ENCODE results near the gene KCNQ1. TPM values are rescaled to one million over a fixed set of nuclear protein-coding genes. Genes with fewer than 3 reads are reported as not detected.

KCNQ1 gene
- total RNA-seq, 1 donor from 2014 or later = 43.0 TPM

DNA sequence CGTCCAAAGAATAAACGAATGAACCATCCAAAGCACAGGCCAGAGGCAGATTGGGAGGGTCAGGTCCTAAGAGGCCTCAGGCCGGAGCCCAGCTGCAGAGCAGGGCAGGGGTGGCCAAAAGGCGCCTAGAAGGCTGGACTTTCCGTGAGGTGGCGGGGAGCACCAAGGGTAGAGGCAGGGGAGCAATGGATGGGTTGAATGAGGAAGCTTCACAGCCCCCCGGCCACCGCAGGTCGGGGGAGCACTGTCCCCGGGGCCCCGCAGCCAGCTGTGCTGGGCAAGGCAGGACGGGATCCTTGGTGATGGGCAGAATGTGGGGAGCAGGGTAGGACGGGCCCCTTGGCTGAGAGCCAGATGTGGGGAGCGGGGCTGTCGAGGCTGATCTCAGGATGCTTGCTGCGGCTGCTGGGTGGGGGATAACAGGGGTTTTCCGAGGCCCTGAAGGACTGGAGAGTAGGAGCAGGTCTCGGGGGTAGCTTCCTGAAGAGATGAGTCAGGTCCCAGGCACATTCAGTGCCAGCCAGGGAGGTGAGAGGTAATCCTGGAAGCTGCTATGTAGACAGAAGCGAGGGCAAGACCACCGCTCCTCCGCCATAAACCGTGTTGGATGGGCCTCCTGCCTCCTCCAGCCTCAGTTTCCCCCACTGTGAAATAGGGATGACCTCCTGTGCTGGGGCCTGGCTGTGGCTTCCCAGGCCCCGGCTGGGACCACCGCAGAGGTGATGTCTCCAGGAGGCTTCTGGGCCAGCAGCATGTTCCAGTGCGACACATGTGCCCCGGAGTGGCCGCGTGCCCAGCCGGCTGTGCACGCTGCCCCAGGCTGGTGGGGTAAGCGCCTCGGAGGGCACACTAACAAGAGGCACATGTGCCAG lies 289.6 kb downstream of the KCNQ1 start:
- intact Hi-C loops (cut with DNase I) = no loop called here
- no peak for DNase-seq (ENCODE audit: low spot score)

GRCh38 chr11:2735053-2735589 lies 290.3 kb downstream of the KCNQ1 start:
- no peak for DNase-seq (ENCODE audit: low spot score)
- intact Hi-C loops (cut with DNase I) = no loop called here

GRCh38 chr11:2736577-2737225 lies 291.9 kb downstream of the KCNQ1 start:
- intact Hi-C loops (cut with DNase I) = no loop called here
- DNase-seq (ENCODE audit: low spot score) = no peak

GRCh38 chr11:2737226-2737590 lies 292.4 kb downstream of the KCNQ1 start:
- intact Hi-C loops (cut with DNase I) = no loop called here
- DNase-seq (ENCODE audit: low spot score) = no peak

DNA sequence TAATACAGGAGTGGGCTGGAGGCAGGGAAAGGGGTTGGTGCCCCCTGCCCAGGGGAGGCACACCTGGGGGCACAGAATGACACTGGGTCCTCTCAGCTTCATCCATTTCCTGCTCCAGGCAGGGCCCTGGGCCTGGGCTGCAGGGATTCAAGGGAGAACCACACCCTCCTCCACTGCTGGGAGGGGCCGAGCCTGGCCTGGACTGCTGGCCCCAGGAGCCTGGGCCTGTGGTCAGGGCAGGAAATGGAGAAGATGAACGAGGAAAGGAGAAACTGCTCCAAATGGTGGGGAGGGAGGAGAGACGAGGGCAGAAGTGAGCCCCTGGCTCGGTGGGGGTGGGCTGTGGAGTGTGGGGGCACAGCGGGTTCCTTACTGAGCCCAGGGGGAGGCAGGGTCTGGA lies 293.1 kb downstream of the KCNQ1 start:
- no peak for DNase-seq (ENCODE audit: low spot score)
- intact Hi-C loops (cut with DNase I) = no loop called here

DNA sequence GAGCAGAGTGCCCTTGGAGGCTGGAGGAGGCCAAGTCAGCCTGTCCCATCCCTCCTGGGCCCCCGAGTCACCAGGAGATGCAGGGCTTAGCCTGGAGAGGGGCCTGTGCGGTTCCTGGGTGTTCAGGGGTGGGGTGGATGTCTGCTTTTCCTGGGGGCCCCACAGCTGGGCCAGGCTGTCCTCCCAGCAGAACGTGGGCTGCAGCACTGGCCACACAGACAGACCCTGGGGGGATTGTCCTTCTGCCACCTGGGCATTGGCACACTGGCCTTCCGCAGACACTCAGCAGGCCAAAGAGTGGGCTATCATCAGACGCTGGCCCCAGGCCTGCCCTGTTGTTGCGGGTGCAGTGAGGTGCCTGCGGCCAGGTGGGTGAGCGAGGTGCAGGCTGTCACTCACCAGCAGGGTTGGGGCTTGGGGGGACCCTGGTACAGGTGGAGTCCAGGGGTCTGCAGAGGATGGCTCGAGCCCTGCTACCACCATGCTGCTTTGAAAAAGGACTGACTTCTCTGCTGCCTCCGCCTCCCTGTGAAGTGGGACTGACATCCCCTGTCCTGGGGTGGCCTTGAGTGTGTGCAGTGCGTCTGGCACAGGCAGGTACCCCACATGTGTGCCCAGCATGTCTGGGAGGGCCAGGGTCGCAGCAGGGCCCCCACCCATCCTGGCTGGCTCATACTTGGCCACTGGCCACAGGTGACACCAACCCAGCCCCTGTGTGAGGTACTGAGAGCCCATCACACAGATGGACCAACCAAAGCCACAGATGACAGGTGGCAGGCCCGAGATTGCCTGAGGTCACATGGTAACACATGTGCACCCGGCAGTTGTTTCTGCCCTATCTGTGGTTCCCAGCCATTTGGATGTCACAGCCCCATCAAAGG lies 294.0 kb downstream of the KCNQ1 start:
- intact Hi-C loops (cut with DNase I) = no loop called here
- no peak for DNase-seq (ENCODE audit: low spot score)

- DNase-seq (ENCODE audit: low spot score) = no peak
- intact Hi-C loops (cut with DNase I) = no loop called here
Measured at GRCh38 chr11:2739531-2740274, 294.9 kb downstream of the KCNQ1 start.

DNA sequence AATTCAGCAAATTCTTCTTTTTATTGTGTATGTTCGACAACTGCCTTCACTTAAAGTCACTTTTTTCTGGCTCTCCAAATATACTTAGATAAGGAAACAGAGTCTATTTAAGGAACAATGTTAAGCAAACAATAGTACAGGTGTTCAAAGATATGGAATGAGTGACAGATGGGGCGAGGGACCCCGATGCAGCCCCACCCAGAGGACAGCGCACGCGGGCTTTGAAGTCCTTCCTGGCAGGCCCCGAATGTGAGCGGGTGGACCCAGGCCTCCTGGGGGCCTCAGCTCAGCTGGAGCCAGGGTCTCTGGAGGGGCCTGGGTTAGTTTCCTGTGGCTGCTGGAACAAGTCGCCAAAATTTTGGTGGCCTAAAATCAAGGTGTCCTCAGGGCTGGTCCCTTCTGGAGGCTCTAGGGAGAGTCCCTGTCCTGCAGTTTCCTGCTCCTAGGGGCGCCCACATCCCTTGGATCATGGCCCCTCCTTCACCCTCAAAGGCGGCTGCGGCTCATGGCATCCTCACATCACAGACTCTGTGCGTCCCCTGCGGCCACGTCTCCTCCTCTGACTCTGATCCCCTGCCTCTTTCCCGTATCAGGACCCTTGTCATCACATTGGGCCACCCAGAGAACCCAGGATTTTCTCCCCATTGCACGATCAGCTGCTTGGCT lies 295.6 kb downstream of the KCNQ1 start:
- no peak for DNase-seq (ENCODE audit: low spot score)
- intact Hi-C loops (cut with DNase I) = no loop called here

GRCh38 chr11:2741006-2741376 lies 296.2 kb downstream of the KCNQ1 start:
- no peak for DNase-seq (ENCODE audit: low spot score)
- intact Hi-C loops (cut with DNase I) = no loop called here

GRCh38 chr11:2741377-2742131 lies 296.7 kb downstream of the KCNQ1 start:
- no peak for DNase-seq (ENCODE audit: low spot score)
- intact Hi-C loops (cut with DNase I) = no loop called here

- no peak for DNase-seq (ENCODE audit: low spot score)
- intact Hi-C loops (cut with DNase I) = no loop called here
Measured at GRCh38 chr11:2742201-2742600, 297.4 kb downstream of the KCNQ1 start.

DNA sequence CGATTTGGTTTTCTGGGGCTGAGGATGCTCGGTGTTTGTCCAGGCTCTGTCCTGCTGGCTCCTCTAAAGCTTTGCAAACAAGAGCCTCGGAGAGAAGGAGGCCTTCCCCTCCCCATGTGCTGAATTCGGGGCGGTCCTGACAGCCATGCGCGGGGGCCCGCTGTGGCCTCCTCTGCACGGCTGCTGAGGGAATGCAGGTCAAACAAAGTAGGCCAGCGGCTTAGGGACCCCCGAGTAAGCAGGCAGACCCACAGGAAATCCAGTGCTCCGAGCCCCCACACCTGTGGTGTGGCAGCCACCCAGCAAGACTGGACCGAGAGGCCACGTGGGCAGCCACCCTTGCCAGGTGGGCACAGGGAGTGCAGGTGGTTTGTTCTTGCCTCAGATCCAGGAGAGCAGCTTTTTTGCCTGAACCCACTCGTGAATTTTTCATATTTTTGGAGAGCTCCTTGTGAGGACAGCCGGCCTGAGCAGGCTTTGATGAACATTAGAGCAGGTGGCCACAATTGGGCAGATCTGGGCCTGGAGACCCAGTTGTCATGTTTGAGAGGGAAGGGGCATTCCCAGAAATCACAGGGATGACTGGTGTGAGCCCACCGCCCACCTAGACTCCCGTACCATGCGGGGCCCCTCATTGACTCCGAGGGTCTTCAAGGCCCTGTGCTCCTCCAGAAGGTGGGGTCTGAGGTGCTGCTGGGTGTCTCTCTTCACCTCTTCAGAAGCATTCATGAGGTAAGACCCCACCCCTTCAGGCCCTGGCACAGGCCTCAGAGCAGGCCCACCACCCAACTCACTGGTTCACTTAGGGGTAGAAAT lies 298.0 kb downstream of the KCNQ1 start:
- intact Hi-C loops (cut with DNase I) = no loop called here
- DNase-seq (ENCODE audit: low spot score) = no peak

DNA sequence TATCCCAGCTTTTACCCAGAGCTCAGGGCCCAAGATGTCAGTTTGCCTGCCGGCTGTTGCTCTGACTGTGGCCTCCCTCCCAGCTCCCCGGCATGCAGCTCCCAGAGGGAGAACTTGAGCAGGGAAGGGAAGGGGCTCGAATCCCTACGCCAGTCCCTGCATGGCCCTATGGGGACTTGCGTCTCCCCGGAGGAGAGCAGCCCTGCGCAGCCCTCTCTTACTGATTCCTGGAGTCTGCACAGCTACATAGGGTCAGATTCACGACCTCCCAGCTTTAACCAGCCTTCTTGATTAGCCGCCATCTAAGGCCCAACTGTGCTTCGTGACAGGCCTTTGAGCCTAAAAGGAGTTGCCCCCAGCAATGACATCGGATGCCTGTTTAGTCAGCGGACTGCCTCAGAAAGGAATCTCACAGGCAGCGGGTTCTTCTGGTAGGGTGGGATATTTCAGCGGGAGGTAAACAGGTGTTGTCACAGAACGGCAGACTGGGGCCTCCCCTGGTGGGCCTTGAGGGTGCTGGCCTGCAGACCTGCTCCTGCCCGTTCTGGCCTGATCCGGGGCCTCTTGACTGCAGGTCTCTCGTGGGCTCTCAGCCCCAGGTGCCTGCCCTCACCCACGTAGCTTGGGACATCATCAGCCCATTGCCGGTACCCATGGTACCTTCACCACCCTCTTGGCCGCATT lies 298.8 kb downstream of the KCNQ1 start:
- intact Hi-C loops (cut with DNase I) = no loop called here
- no peak for DNase-seq (ENCODE audit: low spot score)

- intact Hi-C loops (cut with DNase I) = no loop called here
- no peak for DNase-seq (ENCODE audit: low spot score)
Measured at GRCh38 chr11:2744166-2744565, 299.4 kb downstream of the KCNQ1 start.

GRCh38 chr11:2745511-2745910 lies 300.7 kb downstream of the KCNQ1 start:
- intact Hi-C loops (cut with DNase I) = no loop called here

GRCh38 chr11:2746401-2747247 lies 301.8 kb downstream of the KCNQ1 start:
- DNase-seq (ENCODE audit: low spot score) = no peak
- intact Hi-C loops (cut with DNase I) = no loop called here

More at GRCh38 chr11:2745511-2745910, 300.7 kb downstream of the KCNQ1 start:
- no peak for DNase-seq (ENCODE audit: low spot score)

Data from cardiac septum (tissue), 1 donor.